ENCODE measurements around the gene ZNF778.

DNA sequence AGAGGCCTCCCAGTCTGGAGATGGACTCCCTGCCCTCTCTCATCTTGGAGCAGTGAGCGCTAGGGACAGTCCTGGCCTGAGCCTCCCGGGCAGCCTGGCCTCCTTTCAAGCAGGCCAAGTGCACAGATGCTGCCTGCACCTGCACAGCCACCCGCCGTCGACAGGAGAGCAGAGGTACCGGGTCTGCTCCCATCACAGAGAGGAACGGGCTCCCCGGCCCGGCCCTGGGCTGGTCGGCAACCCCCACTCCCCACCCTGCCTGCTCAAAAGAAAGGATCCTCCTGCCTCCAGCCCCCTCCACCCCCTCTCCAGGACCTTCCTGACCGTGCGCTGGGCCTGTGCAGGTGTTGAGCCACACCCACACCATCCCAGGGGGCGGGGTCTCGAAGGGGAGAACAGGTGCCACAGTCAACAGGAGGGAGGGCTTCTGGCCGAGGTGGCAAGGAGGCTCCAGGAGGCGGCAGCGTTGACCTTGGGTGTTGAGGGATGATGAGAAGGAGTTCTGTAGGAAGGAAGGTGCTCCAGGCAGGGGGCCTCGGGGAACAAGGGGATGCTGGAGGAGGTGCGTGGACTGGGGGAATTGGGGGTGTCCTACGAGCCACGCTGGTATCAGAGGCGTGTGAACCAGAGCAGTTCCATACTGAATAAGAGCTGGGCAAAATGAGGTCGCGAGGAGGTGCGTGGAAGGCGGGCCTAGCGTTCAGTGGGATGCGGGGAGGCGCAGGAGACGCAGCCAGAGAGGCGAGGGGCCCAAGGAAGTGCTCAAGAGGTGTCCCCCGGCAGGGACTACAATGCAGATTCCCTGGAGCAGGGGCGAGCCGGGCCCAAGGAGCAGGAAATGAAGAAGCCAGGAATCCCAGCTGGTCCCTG, 46.9 kb upstream of the ZNF778 start:
- TF ChIP-seq SP1 (CRISPR knock-in tag; conservative IDR thresholded peaks at IDR 0.05) (no peak), ZNF263 (CRISPR knock-in tag; IDR thresholded peaks at IDR 0.05; ENCODE audit: low read depth) (no peak), TCF7 (CRISPR knock-in tag; IDR thresholded peaks at IDR 0.05; ENCODE audit: low read depth) (no peak), ESRRA (CRISPR knock-in tag; IDR thresholded peaks at IDR 0.05; ENCODE audit: borderline replicate concordance) (no peak), FOXP1 (CRISPR knock-in tag; IDR thresholded peaks at IDR 0.05; ENCODE audit: borderline replicate concordance) (no peak), CBFB (CRISPR knock-in tag; IDR thresholded peaks at IDR 0.05; ENCODE audit: low read depth) (no peak), ETV6 (CRISPR knock-in tag; IDR thresholded peaks at IDR 0.05) (no peak)
- TF ChIP-seq, protein P1, sequence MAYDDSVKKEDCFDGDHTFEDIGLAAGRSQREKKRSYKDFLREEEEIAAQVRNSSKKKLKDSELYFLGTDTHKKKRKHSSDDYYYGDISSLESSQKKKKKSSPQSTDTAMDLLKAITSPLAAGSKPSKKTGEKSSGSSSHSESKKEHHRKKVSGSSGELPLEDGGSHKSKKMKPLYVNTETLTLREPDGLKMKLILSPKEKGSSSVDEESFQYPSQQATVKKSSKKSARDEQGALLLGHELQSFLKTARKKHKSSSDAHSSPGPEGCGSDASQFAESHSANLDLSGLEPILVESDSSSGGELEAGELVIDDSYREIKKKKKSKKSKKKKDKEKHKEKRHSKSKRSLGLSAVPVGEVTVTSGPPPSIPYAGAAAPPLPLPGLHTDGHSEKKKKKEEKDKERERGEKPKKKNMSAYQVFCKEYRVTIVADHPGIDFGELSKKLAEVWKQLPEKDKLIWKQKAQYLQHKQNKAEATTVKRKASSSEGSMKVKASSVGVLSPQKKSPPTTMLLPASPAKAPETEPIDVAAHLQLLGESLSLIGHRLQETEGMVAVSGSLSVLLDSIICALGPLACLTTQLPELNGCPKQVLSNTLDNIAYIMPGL (CRISPR knock-in tag; IDR thresholded peaks at IDR 0.05): no peak
- TF ChIP-seq, protein P2, sequence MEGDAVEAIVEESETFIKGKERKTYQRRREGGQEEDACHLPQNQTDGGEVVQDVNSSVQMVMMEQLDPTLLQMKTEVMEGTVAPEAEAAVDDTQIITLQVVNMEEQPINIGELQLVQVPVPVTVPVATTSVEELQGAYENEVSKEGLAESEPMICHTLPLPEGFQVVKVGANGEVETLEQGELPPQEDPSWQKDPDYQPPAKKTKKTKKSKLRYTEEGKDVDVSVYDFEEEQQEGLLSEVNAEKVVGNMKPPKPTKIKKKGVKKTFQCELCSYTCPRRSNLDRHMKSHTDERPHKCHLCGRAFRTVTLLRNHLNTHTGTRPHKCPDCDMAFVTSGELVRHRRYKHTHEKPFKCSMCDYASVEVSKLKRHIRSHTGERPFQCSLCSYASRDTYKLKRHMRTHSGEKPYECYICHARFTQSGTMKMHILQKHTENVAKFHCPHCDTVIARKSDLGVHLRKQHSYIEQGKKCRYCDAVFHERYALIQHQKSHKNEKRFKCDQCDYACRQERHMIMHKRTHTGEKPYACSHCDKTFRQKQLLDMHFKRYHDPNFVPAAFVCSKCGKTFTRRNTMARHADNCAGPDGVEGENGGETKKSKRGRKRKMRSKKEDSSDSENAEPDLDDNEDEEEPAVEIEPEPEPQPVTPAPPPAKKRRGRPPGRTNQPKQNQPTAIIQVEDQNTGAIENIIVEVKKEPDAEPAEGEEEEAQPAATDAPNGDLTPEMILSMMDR (IDR thresholded peaks at IDR 0.05): no peak
- TF ChIP-seq, protein P3, sequence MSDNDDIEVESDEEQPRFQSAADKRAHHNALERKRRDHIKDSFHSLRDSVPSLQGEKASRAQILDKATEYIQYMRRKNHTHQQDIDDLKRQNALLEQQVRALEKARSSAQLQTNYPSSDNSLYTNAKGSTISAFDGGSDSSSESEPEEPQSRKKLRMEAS (CRISPR knock-in tag; IDR thresholded peaks at IDR 0.05): no peak
- TF ChIP-seq, protein P4, sequence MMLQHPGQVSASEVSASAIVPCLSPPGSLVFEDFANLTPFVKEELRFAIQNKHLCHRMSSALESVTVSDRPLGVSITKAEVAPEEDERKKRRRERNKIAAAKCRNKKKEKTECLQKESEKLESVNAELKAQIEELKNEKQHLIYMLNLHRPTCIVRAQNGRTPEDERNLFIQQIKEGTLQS (CRISPR knock-in tag; conservative IDR thresholded peaks at IDR 0.05): no peak
- TF ChIP-seq, protein P5, sequence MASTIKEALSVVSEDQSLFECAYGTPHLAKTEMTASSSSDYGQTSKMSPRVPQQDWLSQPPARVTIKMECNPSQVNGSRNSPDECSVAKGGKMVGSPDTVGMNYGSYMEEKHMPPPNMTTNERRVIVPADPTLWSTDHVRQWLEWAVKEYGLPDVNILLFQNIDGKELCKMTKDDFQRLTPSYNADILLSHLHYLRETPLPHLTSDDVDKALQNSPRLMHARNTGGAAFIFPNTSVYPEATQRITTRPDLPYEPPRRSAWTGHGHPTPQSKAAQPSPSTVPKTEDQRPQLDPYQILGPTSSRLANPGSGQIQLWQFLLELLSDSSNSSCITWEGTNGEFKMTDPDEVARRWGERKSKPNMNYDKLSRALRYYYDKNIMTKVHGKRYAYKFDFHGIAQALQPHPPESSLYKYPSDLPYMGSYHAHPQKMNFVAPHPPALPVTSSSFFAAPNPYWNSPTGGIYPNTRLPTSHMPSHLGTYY (CRISPR knock-in tag; IDR thresholded peaks at IDR 0.05): no peak
- TF ChIP-seq, protein P6, sequence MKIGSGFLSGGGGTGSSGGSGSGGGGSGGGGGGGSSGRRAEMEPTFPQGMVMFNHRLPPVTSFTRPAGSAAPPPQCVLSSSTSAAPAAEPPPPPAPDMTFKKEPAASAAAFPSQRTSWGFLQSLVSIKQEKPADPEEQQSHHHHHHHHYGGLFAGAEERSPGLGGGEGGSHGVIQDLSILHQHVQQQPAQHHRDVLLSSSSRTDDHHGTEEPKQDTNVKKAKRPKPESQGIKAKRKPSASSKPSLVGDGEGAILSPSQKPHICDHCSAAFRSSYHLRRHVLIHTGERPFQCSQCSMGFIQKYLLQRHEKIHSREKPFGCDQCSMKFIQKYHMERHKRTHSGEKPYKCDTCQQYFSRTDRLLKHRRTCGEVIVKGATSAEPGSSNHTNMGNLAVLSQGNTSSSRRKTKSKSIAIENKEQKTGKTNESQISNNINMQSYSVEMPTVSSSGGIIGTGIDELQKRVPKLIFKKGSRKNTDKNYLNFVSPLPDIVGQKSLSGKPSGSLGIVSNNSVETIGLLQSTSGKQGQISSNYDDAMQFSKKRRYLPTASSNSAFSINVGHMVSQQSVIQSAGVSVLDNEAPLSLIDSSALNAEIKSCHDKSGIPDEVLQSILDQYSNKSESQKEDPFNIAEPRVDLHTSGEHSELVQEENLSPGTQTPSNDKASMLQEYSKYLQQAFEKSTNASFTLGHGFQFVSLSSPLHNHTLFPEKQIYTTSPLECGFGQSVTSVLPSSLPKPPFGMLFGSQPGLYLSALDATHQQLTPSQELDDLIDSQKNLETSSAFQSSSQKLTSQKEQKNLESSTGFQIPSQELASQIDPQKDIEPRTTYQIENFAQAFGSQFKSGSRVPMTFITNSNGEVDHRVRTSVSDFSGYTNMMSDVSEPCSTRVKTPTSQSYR (CRISPR knock-in tag; IDR thresholded peaks at IDR 0.05): no peak
- TF ChIP-seq, protein P7, sequence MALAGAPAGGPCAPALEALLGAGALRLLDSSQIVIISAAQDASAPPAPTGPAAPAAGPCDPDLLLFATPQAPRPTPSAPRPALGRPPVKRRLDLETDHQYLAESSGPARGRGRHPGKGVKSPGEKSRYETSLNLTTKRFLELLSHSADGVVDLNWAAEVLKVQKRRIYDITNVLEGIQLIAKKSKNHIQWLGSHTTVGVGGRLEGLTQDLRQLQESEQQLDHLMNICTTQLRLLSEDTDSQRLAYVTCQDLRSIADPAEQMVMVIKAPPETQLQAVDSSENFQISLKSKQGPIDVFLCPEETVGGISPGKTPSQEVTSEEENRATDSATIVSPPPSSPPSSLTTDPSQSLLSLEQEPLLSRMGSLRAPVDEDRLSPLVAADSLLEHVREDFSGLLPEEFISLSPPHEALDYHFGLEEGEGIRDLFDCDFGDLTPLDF (CRISPR knock-in tag; IDR thresholded peaks at IDR 0.05): no peak
